B cell (primary cell): ENCODE results near the gene RAB15. TPM values are rescaled to one million over a fixed set of nuclear protein-coding genes. Genes with fewer than 3 reads are reported as not detected.

Experiments
- ATAC-seq: fragments of 200-7000 bp; cut with Tn5 transposase; one replicate; pipeline ENCODE4 v1.10.0; 2021; ENCODE audit warnings: low read depth, mild to moderate bottlenecking, moderate number of reproducible peaks, moderate library complexity
- CTCF ChIA-PET: fragments of 350-600 bp; sonication (Branson Sonifier 250); formaldehyde crosslinking; loops from one replicate; lab custom pipeline; 2021; ENCODE audit warnings: antibody characterized with exemption, inconsistent platforms; lab: Charles Lee
- POLR2A ChIA-PET: fragments of 350-600 bp; sonication (Branson Sonifier 250); formaldehyde crosslinking; loops from one replicate; lab custom pipeline; 2021; ENCODE audit warnings: antibody characterized with exemption; lab: Charles Lee
- DNase-seq: peaks from one replicate; pipeline ENCODE4 v3.0.0; 2013
- H2AFZ ChIP-seq: 2 replicates; pipeline ENCODE4 v1.6.1; 2012; ENCODE audit warnings: mild to moderate bottlenecking, low read depth, low read length; ENCODE audit not compliant: insufficient read depth, poor library complexity, severe bottlenecking
- H3K27ac ChIP-seq, 2 donors: 1 replicate in 1 of 2; 2 replicates in 1 of 2; pipeline ENCODE4 v1.5.1; 2012 to 2013; ENCODE audit warnings: low read length in 2 of 2, mild to moderate bottlenecking in 2 of 2, moderate library complexity in 1 of 2
- H3K27me3 ChIP-seq, 4 experiments: fragments of 200-600 bp in 1 of 4; sonication (generic) in 1 of 4; replicated peaks in 1 of 4; 1 replicate in 2 of 4; 2 replicates in 2 of 4; pipeline versions ENCODE4 v1.6.1 to v1.7.0; 2013 to 2016; ENCODE audit warnings: low read length in 3 of 4, mild to moderate bottlenecking in 2 of 4, mixed read lengths in 1 of 4, moderate library complexity in 1 of 4; ENCODE audit not compliant: insufficient read depth in 4 of 4, control insufficient read depth in 3 of 4; ENCODE audit errors: control extremely low read depth in 1 of 4
- H3K36me3 ChIP-seq, 2 experiments: replicated peaks in 1 of 2; 1 replicate in 1 of 2; 2 replicates in 1 of 2; pipeline versions ENCODE4 v1.6.1 to v1.7.1; 2013; ENCODE audit warnings: low read length in 1 of 2; ENCODE audit not compliant: insufficient read depth in 2 of 2, control insufficient read depth in 1 of 2; ENCODE audit errors: control extremely low read depth in 1 of 2, extremely low read depth in 1 of 2
- H3K4me1 ChIP-seq, 2 donors: fragments of 200-600 bp in 1 of 2; sonication (generic) in 1 of 2; 1 replicate in 1 of 2; 2 replicates in 1 of 2; pipeline versions ENCODE4 v1.5.1 to v1.6.1; 2013 to 2017; ENCODE audit warnings: low read length in 2 of 2; ENCODE audit not compliant: control insufficient read depth in 2 of 2, insufficient read depth in 2 of 2
- H3K4me2 ChIP-seq: replicated peaks from 2 replicates; pipeline ENCODE3; 2012; ENCODE audit warnings: mild to moderate bottlenecking, low read depth, low read length; ENCODE audit not compliant: poor library complexity, severe bottlenecking
- H3K4me3 ChIP-seq, 5 experiments: fragments of 200-600 bp in 1 of 5; sonication (generic) in 1 of 5; 1 replicate in 3 of 5; 2 replicates in 2 of 5; pipeline versions ENCODE4 v1.5.1 to v1.7.0; 2011 to 2016; ENCODE audit warnings: low read length in 4 of 5, mild to moderate bottlenecking in 4 of 5, low read depth in 2 of 5, control low read depth in 1 of 5, moderate library complexity in 1 of 5; ENCODE audit not compliant: insufficient read depth in 1 of 5; ENCODE audit errors: control extremely low read depth in 1 of 5, extremely low read depth in 1 of 5
- H3K79me2 ChIP-seq: fragments of 200-600 bp; sonication (generic); one replicate; pipeline ENCODE4 v1.6.0; 2016; ENCODE audit warnings: low read length; ENCODE audit not compliant: control insufficient read depth, insufficient read depth
- H3K9ac ChIP-seq: fragments of 200-600 bp; sonication (generic); 2 replicates; pipeline ENCODE4 v1.6.1; 2017; ENCODE audit warnings: mild to moderate bottlenecking, low read length, moderate library complexity
- H3K9me3 ChIP-seq, 3 donors: one replicate each; pipeline versions ENCODE4 v1.6.1 to v1.7.1; 2013; ENCODE audit warnings: low read length in 2 of 3; ENCODE audit not compliant: control insufficient read depth in 2 of 3, insufficient read depth in 1 of 3; ENCODE audit errors: control extremely low read depth in 1 of 3
- H4K20me1 ChIP-seq: 2 replicates; pipeline ENCODE4 v1.6.0; 2012; ENCODE audit warnings: mild to moderate bottlenecking, low read length; ENCODE audit not compliant: insufficient read depth, control insufficient read depth, poor library complexity, severe bottlenecking
- H3K27ac Mint-ChIP-seq: one replicate; pipeline ENCODE4 v1.8.0; 2021; ENCODE audit warnings: mixed read lengths
- H3K27me3 Mint-ChIP-seq: one replicate; pipeline ENCODE4 v1.8.0; 2021; ENCODE audit warnings: mixed read lengths
- H3K4me1 Mint-ChIP-seq: one replicate; pipeline ENCODE4 v1.8.0; 2021; ENCODE audit warnings: mixed read lengths
- H3K4me3 Mint-ChIP-seq: one replicate; pipeline ENCODE4 v1.8.0; 2021; ENCODE audit warnings: mixed read lengths
- H3K9me3 Mint-ChIP-seq: one replicate; pipeline ENCODE4 v1.8.0; 2022; ENCODE audit warnings: mixed read lengths; ENCODE audit not compliant: insufficient read depth
- CTCF ChIP-seq: fragments of 200-600 bp; IDR thresholded peaks from one replicate; pipeline ENCODE4 v1.8.0; 2022; ENCODE audit warnings: antibody characterized with exemption, mild to moderate bottlenecking
- EZH2 ChIP-seq: IDR thresholded peaks from 2 replicates; pipeline ENCODE4 v1.6.1; 2012; ENCODE audit warnings: borderline replicate concordance, low read depth, mild to moderate bottlenecking, moderate library complexity, low read length; ENCODE audit not compliant: insufficient read depth, poor library complexity, severe bottlenecking
- WGBS: methylation state at CpG from one replicate; pipeline ENCODE4 v1.1.5; 2013; ENCODE audit warnings: missing lambda C conversion rate; ENCODE audit not compliant: insufficient coverage; 5-methylcytosine and 5-hydroxymethylcytosine counted together
- intact Hi-C: fragments of 100-400 bp; cut with micrococcal nuclease; formaldehyde crosslinking; loops from one replicate; pipeline ENCODE4 v1.10.0; 2022
- polyA plus RNA-seq: library from polyadenylated mRNA; depleted of rRNA; stranded (reverse); fragments of >200 nt; gene quantifications from 2 replicates; pipeline ENCODE4 v1.2.3, GENCODE V29; 2012
- total RNA-seq, 2 donors: library from RNA; stranded (reverse); fragments of 120-200 nt in 1 of 2; gene quantifications; 1 replicate in 1 of 2; 2 replicates in 1 of 2; pipeline versions ENCODE4 v1.2.3 to v1.2.4, GENCODE V29; 2013 to 2022

Gene RAB15
- total and polyA plus RNA-seq, 2 donors (not counting 1 experiment from before 2014, with no cell fraction given) = 0.17 to 0.19 TPM

DNA sequence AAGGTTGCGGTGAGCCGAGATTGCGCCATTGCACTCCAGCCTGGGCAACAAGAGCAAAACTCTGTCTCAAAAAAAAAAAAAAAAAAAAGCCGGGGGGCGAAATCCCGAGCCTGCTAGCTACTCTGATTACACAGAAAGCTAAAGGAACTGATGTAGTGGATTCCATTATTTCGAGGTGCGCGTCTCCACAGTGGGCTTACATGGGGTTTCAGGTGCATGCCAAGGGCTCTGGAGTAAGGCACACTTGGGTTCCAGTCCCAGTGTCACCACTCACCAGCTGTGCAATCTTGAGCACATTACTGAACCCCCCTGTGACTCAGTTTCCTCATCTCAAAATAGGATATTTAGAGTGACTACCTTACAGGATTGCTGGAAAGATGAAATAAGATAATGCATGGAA, 1.7 kb upstream of the RAB15 start:
- no peak overlapping the region for H3K27ac ChIP-seq
- ChIA-PET CTCF (interaction anchor here (0.6 to 1.5 kb wide), 2 partner anchors 10 to 15 kb away, joined by 3 to 4 read pairs; no protein-coding TSS in a partner anchor), POLR2A (no interaction called here)
- H3K27ac Mint-ChIP-seq = no peak overlapping the region
- H3K4me1 ChIP-seq = peaks cover 11% of the 10 kb centered on the region in 2 donors
- intact Hi-C loops = loop anchor here (2.0 to 5.0 kb wide), 2 partner anchors 13 to 62 kb away; partner anchors contain the start of genes CHURC1 and FNTB
- TF ChIP-seq CTCF (no peak), EZH2 (no peak)
- no peaks in the 10 kb centered on the region for H3K79me2 ChIP-seq
- H2AFZ ChIP-seq = no peak overlapping the region
- DNase-seq = no peak
- H3K9ac ChIP-seq = no peak overlapping the region
- H3K4me3 Mint-ChIP-seq = no peak overlapping the region
- peaks cover 19% of the 10 kb centered on the region for H3K27me3 Mint-ChIP-seq
- H3K9me3 ChIP-seq = no peaks in the 10 kb centered on the region
- no peak for ATAC-seq
- H3K9me3 Mint-ChIP-seq = no peaks in the 10 kb centered on the region
- no peaks in the 10 kb centered on the region for H4K20me1 ChIP-seq
- no peak overlapping the region for H3K4me2 ChIP-seq
- WGBS = 100% methylated on average over 5 of the region's 9 CpGs
- peaks cover 0 to 27% (median 9%) of the 10 kb centered on the region in 4 experiments for H3K27me3 ChIP-seq
- no peak overlapping the region for H3K4me3 ChIP-seq
- peaks cover 6% of the 10 kb centered on the region for H3K4me1 Mint-ChIP-seq
- no peaks in the 10 kb centered on the region for H3K36me3 ChIP-seq

GRCh38 chr14:64973026-64973442, 898 bp upstream of the RAB15 start:
- ATAC-seq (no peak), DNase-seq (no peak)
- H3K9me3 ChIP-seq = no peaks in the 10 kb centered on the region
- H3K4me3 Mint-ChIP-seq = peak overlapping the region; percentile 83
- no peaks in the 10 kb centered on the region for H3K79me2 ChIP-seq
- no peak overlapping the region for H3K4me3 ChIP-seq
- peaks cover 19% of the 10 kb centered on the region for H3K27me3 Mint-ChIP-seq
- H3K9ac ChIP-seq = no peak overlapping the region
- peaks cover 0 to 27% (median 9%) of the 10 kb centered on the region in 4 experiments for H3K27me3 ChIP-seq
- WGBS = 100% methylated on average over 4 of the region's 8 CpGs
- ChIA-PET POLR2A (no interaction called here), CTCF (interaction anchor here (0.8 to 1.5 kb wide), 2 partner anchors 11 to 150 kb away, joined by 3 to 4 read pairs; no protein-coding TSS in a partner anchor)
- peaks cover 11% of the 10 kb centered on the region in 2 donors for H3K4me1 ChIP-seq
- no peaks in the 10 kb centered on the region for H4K20me1 ChIP-seq
- peaks cover 6% of the 10 kb centered on the region for H3K4me1 Mint-ChIP-seq
- H3K4me2 ChIP-seq = peak overlapping the region; percentile 96
- no peak overlapping the region for H3K27ac Mint-ChIP-seq
- TF ChIP-seq EZH2 (no peak), CTCF (no peak)
- H2AFZ ChIP-seq = peak overlapping the region; percentile 69
- H3K27ac ChIP-seq = no peak overlapping the region
- intact Hi-C loops = loop anchor here (2.0 to 5.0 kb wide), 2 partner anchors 14 to 61 kb away; partner anchors contain the start of genes CHURC1 and FNTB
- H3K36me3 ChIP-seq = no peaks in the 10 kb centered on the region
- no peaks in the 10 kb centered on the region for H3K9me3 Mint-ChIP-seq
